HepG2 (cell line): ENCODE data around the gene POFUT1. TPM values are rescaled to one million over a fixed set of nuclear protein-coding genes. Genes with fewer than 3 reads are reported as not detected.

Experiments
- GRHL1 ChIP-seq: sonication (generic); formaldehyde crosslinking; conservative IDR thresholded peaks from 2 replicates; pipeline ENCODE4 v1.8.0; 2022; ENCODE audit warnings: missing genetic modification reagents
- MEF2D ChIP-seq: sonication (generic); formaldehyde crosslinking; IDR thresholded peaks from 2 replicates; pipeline ENCODE4 v1.5.1; 2020; ENCODE audit warnings: mild to moderate bottlenecking, missing genetic modification reagents
- NFE2 ChIP-seq: sonication (generic); formaldehyde crosslinking; IDR thresholded peaks from 2 replicates; pipeline ENCODE4 v1.4.0; 2020; ENCODE audit warnings: missing genetic modification reagents
- SALL2 ChIP-seq: sonication (generic); formaldehyde crosslinking; IDR thresholded peaks from 2 replicates; pipeline ENCODE4 v1.8.1; 2023; ENCODE audit warnings: mild to moderate bottlenecking, missing genetic modification reagents, inconsistent platforms
- SMAD9 ChIP-seq: sonication (generic); formaldehyde crosslinking; IDR thresholded peaks from 2 replicates; pipeline ENCODE4 v1.5.1; 2020; ENCODE audit warnings: mild to moderate bottlenecking, missing genetic modification reagents
- SMARCC2 ChIP-seq: fragments of 450-650 bp; IDR thresholded peaks from 2 replicates; pipeline ENCODE4 v1.6.1; 2017; ENCODE audit warnings: antibody characterized with exemption, mild to moderate bottlenecking
- THAP7 ChIP-seq: sonication (generic); formaldehyde crosslinking; IDR thresholded peaks from 2 replicates; pipeline ENCODE4 v1.8.1; 2023; ENCODE audit warnings: mild to moderate bottlenecking, missing genetic modification reagents
- ZBTB25 ChIP-seq: IDR thresholded peaks from 2 replicates; pipeline ENCODE4 v1.6.1; 2018; ENCODE audit warnings: missing genetic modification reagents
- ZFYVE20 ChIP-seq: sonication (generic); formaldehyde crosslinking; IDR thresholded peaks from 2 replicates; pipeline ENCODE4 v1.8.0; 2023; ENCODE audit warnings: low read depth, mild to moderate bottlenecking, moderate library complexity, missing genetic modification reagents, borderline replicate concordance
- ZKSCAN1 ChIP-seq: fragments of 150-350 bp; IDR thresholded peaks from 2 replicates; pipeline ENCODE4 v1.6.1; 2014; ENCODE audit warnings: low read length
- ZSCAN12 ChIP-seq: sonication (generic); formaldehyde crosslinking; IDR thresholded peaks from 2 replicates; pipeline ENCODE4 v1.9.0; 2021; ENCODE audit warnings: mild to moderate bottlenecking, missing genetic modification reagents
- polyA plus RNA-seq, 8 experiments: library from polyadenylated mRNA; depleted of rRNA in 3 of 8; stranded (reverse) in 7 of 8; unstranded in 1 of 8; fragments of >200 nt; fragmentation: Illumina TruSeq in 4 of 8; extraction: Trizol in 4 of 8; gene quantifications; 2 replicates each; pipeline versions ENCODE4 v1.2.1 to v1.2.3, GENCODE V29; 2011 to 2016; ENCODE audit warnings: low read depth in 4 of 8, missing spikeins in 1 of 8, mixed read lengths in 1 of 8; ENCODE audit not compliant: insufficient read depth in 1 of 8
- total RNA-seq, 5 experiments: library from RNA; depleted of rRNA; stranded (reverse); fragments of >200 nt; fragmentation: Illumina TruSeq; extraction: Trizol; gene quantifications; 2 replicates each; pipeline ENCODE4 v1.2.3, GENCODE V29; 2016; ENCODE audit warnings: low read depth in 1 of 5

The POFUT1 gene
- total and polyA plus RNA-seq, 2 of the 13 experiments (the other 11 are each of a cell fraction or from before 2014, with no cell fraction given), result 35.5 to 58.3 TPM

- TF ChIP-seq MEF2D, result no peak
- no peak for TF ChIP-seq SMARCC2
- no peak for TF ChIP-seq SMAD9
- no peak for TF ChIP-seq SALL2 (CRISPR knock-in tag)
- no peak for TF ChIP-seq ZBTB25 (CRISPR knock-in tag)
- no peak for TF ChIP-seq GRHL1 (CRISPR knock-in tag)
- TF ChIP-seq ZFYVE20, result no peak
- TF ChIP-seq ZSCAN12 (CRISPR knock-in tag), result no peak
- no peak for TF ChIP-seq ZKSCAN1
- TF ChIP-seq NFE2 (CRISPR knock-in tag), result no peak
- TF ChIP-seq THAP7 (CRISPR knock-in tag), result no peak
These were observed 27.8 kb downstream of the POFUT1 start (continued) for GRCh38 chr20:32235331-32236047.
